H1 (cell line): ENCODE measurements around the gene DENND10. TPM values are rescaled to one million over a fixed set of nuclear protein-coding genes. Genes with fewer than 3 reads are reported as not detected.

Experiments
- CTCF ChIA-PET: fragments of 300-600 bp; sonication (Branson Sonifier 250); formaldehyde crosslinking; loops from one replicate; lab custom pipeline; 2021; ENCODE audit not compliant: partially characterized antibody; lab: Charles Lee
- POLR2A ChIA-PET: fragments of 300-600 bp; sonication (Branson Sonifier 250); formaldehyde crosslinking; loops from one replicate; lab custom pipeline; 2021; ENCODE audit warnings: inconsistent platforms; ENCODE audit not compliant: partially characterized antibody; lab: Charles Lee
- DNase-seq, 2 experiments: peaks; one replicate each; pipeline versions ENCODE4 v3.0.0 to v3.0.0-alpha.2; 2010 to 2022; ENCODE audit warnings: low spot score in 2 of 2, low read depth in 1 of 2, mixed read lengths in 1 of 2
- FAIRE-seq: peaks from 2 replicates; lab custom pipeline; 2011; peaks lifted over from hg19 to GRCh38; lab: Jason Lieb, UNC
- H2AFZ ChIP-seq: 2 replicates; pipeline ENCODE4 v1.8.1; 2012; ENCODE audit warnings: low read length, inconsistent platforms
- H2AK5ac ChIP-seq: 2 replicates; pipeline ENCODE4 v1.6.1; 2013; ENCODE audit warnings: low read depth, low read length
- H2BK120ac ChIP-seq: replicated peaks from 2 replicates; pipeline ENCODE3; 2013; ENCODE audit warnings: low read depth, low read length, inconsistent platforms
- H2BK12ac ChIP-seq: 2 replicates; pipeline ENCODE4 v1.6.1; 2013; ENCODE audit warnings: low read depth, low read length
- H2BK15ac ChIP-seq: 2 replicates; pipeline ENCODE4 v1.6.1; 2013; ENCODE audit warnings: low read length
- H2BK20ac ChIP-seq: 2 replicates; pipeline ENCODE4 v1.6.1; 2013; ENCODE audit warnings: low read length
- H2BK5ac ChIP-seq: 2 replicates; pipeline ENCODE4 v1.6.1; 2013; ENCODE audit warnings: low read depth, low read length
- H3K14ac ChIP-seq: 2 replicates; pipeline ENCODE4 v1.6.1; 2013; ENCODE audit warnings: inconsistent platforms; ENCODE audit not compliant: insufficient read length
- H3K18ac ChIP-seq: 2 replicates; pipeline ENCODE4 v1.6.1; 2013; ENCODE audit warnings: low read length; ENCODE audit errors: extremely low read depth
- H3K23ac ChIP-seq: 2 replicates; pipeline ENCODE4 v1.6.1; 2013; ENCODE audit warnings: inconsistent platforms; ENCODE audit not compliant: insufficient read length
- H3K23me2 ChIP-seq: 2 replicates; pipeline ENCODE4 v1.6.1; 2013; ENCODE audit warnings: low read depth, low read length
- H3K27ac ChIP-seq: 2 replicates; pipeline ENCODE4 v1.6.1; 2011; ENCODE audit warnings: low read depth, low read length, inconsistent platforms
- H3K27me3 ChIP-seq, 4 experiments: replicated peaks in 1 of 4; 1 replicate in 1 of 4; 2 replicates in 3 of 4; pipeline versions ENCODE4 v1.6.1 to v1.8.1; 2011 to 2013; ENCODE audit warnings: low read length in 3 of 4, mild to moderate bottlenecking in 3 of 4, inconsistent platforms in 2 of 4, mixed read lengths in 2 of 4, moderate library complexity in 1 of 4; ENCODE audit not compliant: control insufficient read depth in 3 of 4, insufficient read depth in 3 of 4; ENCODE audit errors: extremely low read depth in 1 of 4
- H3K36me3 ChIP-seq, 4 experiments: 2 replicates each; pipeline versions ENCODE4 v1.6.1 to v1.8.1; 2011 to 2013; ENCODE audit warnings: mild to moderate bottlenecking in 4 of 4, low read length in 3 of 4, moderate library complexity in 2 of 4, control low read depth in 1 of 4, inconsistent platforms in 1 of 4; ENCODE audit not compliant: insufficient read depth in 4 of 4, control insufficient read depth in 2 of 4
- H3K4ac ChIP-seq: replicated peaks from 2 replicates; pipeline ENCODE3; 2013; ENCODE audit warnings: low read length, low read depth, mixed read lengths, inconsistent platforms; ENCODE audit not compliant: insufficient read length
- H3K4me1 ChIP-seq, 4 experiments: replicated peaks in 1 of 4; 1 replicate in 1 of 4; 2 replicates in 3 of 4; pipeline versions ENCODE4 v1.6.1 to v1.8.1; 2011 to 2013; ENCODE audit warnings: low read length in 3 of 4, inconsistent platforms in 2 of 4, mixed read lengths in 1 of 4; ENCODE audit not compliant: insufficient read depth in 4 of 4, control insufficient read depth in 3 of 4
- H3K4me2 ChIP-seq, 2 experiments: 2 replicates each; pipeline versions ENCODE4 v1.6.1 to v1.8.1; 2011 to 2013; ENCODE audit warnings: low read depth in 2 of 2, low read length in 2 of 2, control low read depth in 1 of 2, inconsistent platforms in 1 of 2, mild to moderate bottlenecking in 1 of 2; ENCODE audit not compliant: insufficient read depth in 1 of 2
- H3K4me3 ChIP-seq, 4 experiments: fragments of 200-600, 300-600 bp in 1 of 4; sonication (generic), shearing (Covaris generic), sonication (Bioruptor Twin) in 1 of 4; 2 replicates each; pipeline versions ENCODE4 v1.5.1 to v1.8.1; 2011 to 2016; ENCODE audit warnings: low read length in 4 of 4, low read depth in 3 of 4, control low read depth in 2 of 4, inconsistent platforms in 2 of 4, mild to moderate bottlenecking in 2 of 4, mixed read lengths in 1 of 4, moderate library complexity in 1 of 4; ENCODE audit not compliant: insufficient read depth in 2 of 4; ENCODE audit errors: extremely low read depth in 1 of 4
- H3K56ac ChIP-seq: replicated peaks from 2 replicates; pipeline ENCODE3; 2013; ENCODE audit warnings: low read depth, mild to moderate bottlenecking, mixed read lengths, low read length, inconsistent platforms; ENCODE audit not compliant: insufficient read length
- H3K79me1 ChIP-seq: 2 replicates; pipeline ENCODE4 v1.6.1; 2013; ENCODE audit warnings: low read depth, low read length, control low read depth
- H3K79me2 ChIP-seq, 2 experiments: 2 replicates each; pipeline versions ENCODE4 v1.6.1 to v1.8.1; 2012 to 2013; ENCODE audit warnings: low read length in 2 of 2, mild to moderate bottlenecking in 2 of 2, inconsistent platforms in 1 of 2; ENCODE audit not compliant: insufficient read depth in 2 of 2, control insufficient read depth in 1 of 2
- H3K9ac ChIP-seq, 4 experiments: replicated peaks in 1 of 4; 1 replicate in 1 of 4; 2 replicates in 3 of 4; pipeline versions ENCODE4 v1.6.1 to v1.8.1; 2011 to 2013; ENCODE audit warnings: low read depth in 3 of 4, low read length in 3 of 4, control low read depth in 2 of 4, mild to moderate bottlenecking in 2 of 4, moderate library complexity in 2 of 4, inconsistent platforms in 1 of 4; ENCODE audit errors: extremely low read depth in 1 of 4
- H3K9me3 ChIP-seq, 2 experiments: 2 replicates each; pipeline versions ENCODE4 v1.6.1 to v1.8.1; 2012 to 2013; ENCODE audit warnings: mild to moderate bottlenecking in 2 of 2, moderate library complexity in 2 of 2, control low read depth in 1 of 2, inconsistent platforms in 1 of 2, low read depth in 1 of 2, low read length in 1 of 2, mixed read lengths in 1 of 2; ENCODE audit not compliant: insufficient read depth in 2 of 2
- H4K20me1 ChIP-seq, 2 experiments: replicated peaks in 1 of 2; 2 replicates each; pipeline versions ENCODE3 to v1.8.1; 2011 to 2013; ENCODE audit warnings: inconsistent platforms in 2 of 2, low read length in 2 of 2, mild to moderate bottlenecking in 1 of 2; ENCODE audit not compliant: insufficient read depth in 2 of 2, control insufficient read depth in 1 of 2
- H4K5ac ChIP-seq: 2 replicates; pipeline ENCODE4 v1.6.1; 2013; ENCODE audit warnings: low read length, low read depth, mixed read lengths, inconsistent platforms; ENCODE audit not compliant: insufficient read length
- H4K8ac ChIP-seq: 2 replicates; pipeline ENCODE4 v1.8.0; 2013; ENCODE audit warnings: mild to moderate bottlenecking, moderate library complexity, low read length, inconsistent platforms; ENCODE audit not compliant: insufficient read depth; ENCODE audit errors: extremely low read depth
- H4K91ac ChIP-seq: replicated peaks from 2 replicates; pipeline ENCODE3; 2013; ENCODE audit warnings: low read length, mixed read lengths, inconsistent platforms; ENCODE audit not compliant: insufficient read length
- ASH2L ChIP-seq: fragments of 200-600, 300-600 bp; sonication (generic); IDR thresholded peaks from one replicate; pipeline ENCODE4 v1.7.1; 2017; ENCODE audit warnings: low read length
- ATF3 ChIP-seq: IDR thresholded peaks from 2 replicates; pipeline ENCODE4 v1.6.1; 2011; ENCODE audit warnings: low read depth, mild to moderate bottlenecking, low read length; ENCODE audit not compliant: insufficient read depth
- CHD2 ChIP-seq: IDR thresholded peaks from 2 replicates; pipeline ENCODE4 v1.6.1; 2012; ENCODE audit warnings: low read length, improper control_type of control experiment
- CTBP2 ChIP-seq: IDR thresholded peaks from 2 replicates; pipeline ENCODE4 v1.7.0; 2011; ENCODE audit warnings: borderline replicate concordance, mild to moderate bottlenecking, moderate library complexity, mixed read lengths, low read length; ENCODE audit not compliant: insufficient read depth, insufficient read length
- EP300 ChIP-seq, 2 experiments: IDR thresholded peaks; 1 replicate in 1 of 2; 2 replicates in 1 of 2; pipeline ENCODE4 v1.6.1; 2011 to 2012; ENCODE audit warnings: low read depth in 2 of 2, low read length in 2 of 2, mild to moderate bottlenecking in 2 of 2, borderline replicate concordance in 1 of 2, inconsistent platforms in 1 of 2, moderate library complexity in 1 of 2
- HDAC6 ChIP-seq: IDR thresholded peaks from one replicate; pipeline ENCODE4 v1.7.1; 2012; ENCODE audit warnings: low read depth, mild to moderate bottlenecking, inconsistent platforms, low read length, moderate library complexity
- JUN ChIP-seq: IDR thresholded peaks from 2 replicates; pipeline ENCODE4 v1.6.1; 2011; ENCODE audit warnings: low read depth, mild to moderate bottlenecking, improper control_type of control experiment, low read length
- MAX ChIP-seq: IDR thresholded peaks from 2 replicates; pipeline ENCODE4 v1.6.1; 2012; ENCODE audit warnings: inconsistent platforms
- NANOG ChIP-seq: IDR thresholded peaks from 2 replicates; pipeline ENCODE4 v1.6.1; 2011; ENCODE audit warnings: low read length, low read depth, mild to moderate bottlenecking, inconsistent platforms; ENCODE audit not compliant: insufficient read depth, poor library complexity, severe bottlenecking
- SIRT6 ChIP-seq: IDR thresholded peaks from one replicate; pipeline ENCODE4 v1.7.1; 2012; ENCODE audit warnings: low read length, inconsistent platforms
- USF2 ChIP-seq: IDR thresholded peaks from 2 replicates; pipeline ENCODE4 v1.6.1; 2011; ENCODE audit warnings: low read length, improper control_type of control experiment
- YY1 ChIP-seq: IDR thresholded peaks from 2 replicates; pipeline ENCODE4 v1.6.1; 2011; ENCODE audit warnings: low read depth, mild to moderate bottlenecking, low read length
- WGBS, 2 experiments: shearing (Covaris generic) in 1 of 2; methylation state at CpG; one replicate each; pipeline versions ENCODE4 v1.1.6 to v1.1.7; 2013 to 2015; ENCODE audit warnings: low lambda C conversion rate in 2 of 2, mixed read lengths in 2 of 2, inconsistent platforms in 1 of 2, low coverage in 1 of 2, missing lambda C conversion rate in 1 of 2; ENCODE audit not compliant: insufficient replicate concordance in 2 of 2, insufficient coverage in 1 of 2, insufficient read length in 1 of 2; ENCODE audit errors: extremely low coverage in 1 of 2, missing lambda C conversion rate in 1 of 2; 5-methylcytosine and 5-hydroxymethylcytosine counted together
- polyA plus RNA-seq, 7 experiments: library from polyadenylated mRNA; depleted of rRNA in 3 of 7; stranded (reverse) in 5 of 7; unstranded in 2 of 7; fragments of >200 nt in 5 of 7; fragments of 200-250 nt in 2 of 7; gene quantifications; 1 replicate in 5 of 7; 2 replicates in 1 of 7; 4 replicates in 1 of 7; pipeline versions ENCODE4 v1.2.1 to v1.2.3, GENCODE V29; 2011 to 2013; ENCODE audit warnings: missing spikeins in 2 of 7, mixed read lengths in 2 of 7
- total RNA-seq: library from RNA; stranded (reverse); fragmentation: NEBNext Ultra II Directional; extraction: Animal tissue kit (Norgen Biotek cat#: 25700); gene quantifications from 2 replicates; pipeline ENCODE4 v1.2.1, GENCODE V29; 2021

DENND10 gene
- total and polyA plus RNA-seq, 2 of the 8 experiments (the other 6 are each of a cell fraction or from before 2014, with no cell fraction given), result 49.3 to 64.4 TPM

- POLR2A ChIA-PET, result interaction anchor here (1.3 to 1.8 kb wide), 2 partner anchors 8 to 12 kb away, joined by 3 to 10 read pairs; no protein-coding TSS in a partner anchor
- no peak for DNase-seq
- TF ChIP-seq HDAC6 (no peak), CHD2 (no peak), NANOG (no peak), ATF3 (no peak), YY1 (no peak), MAX (no peak), JUN (no peak), ASH2L (no peak), USF2 (no peak), CTBP2 (no peak), EP300 (IDR thresholded peaks at IDR 0.05; ENCODE audit: borderline replicate concordance in 1 of 2, low read depth in 2 of 2, low read length in 2 of 2) (no peak), SIRT6 (no peak)
These were observed 49.1 kb downstream of the DENND10 start for GRCh38 chr10:119153041-119153440.

More at GRCh38 chr10:119153041-119153440, 49.1 kb downstream of the DENND10 start:
- H3K4me2 ChIP-seq, result no peak overlapping the region
- H3K23me2 ChIP-seq, result no peaks in the 10 kb centered on the region
- no peak overlapping the region for H3K9ac ChIP-seq
- H4K5ac ChIP-seq, result no peak overlapping the region
- H3K4ac ChIP-seq, result no peak overlapping the region
- H3K36me3 ChIP-seq, result peaks cover 0 to 16% (median 7%) of the 10 kb centered on the region in 4 experiments; a peak in 5 of 8 replicates
- H2AFZ ChIP-seq, result no peak overlapping the region
- H2BK120ac ChIP-seq, result no peak overlapping the region
- CTCF ChIA-PET, result interaction anchor here (1.3 to 4.2 kb wide), 3 partner anchors 13 to 55 kb away, joined by 4 to 15 read pairs (median 4); no protein-coding TSS in a partner anchor
- no peak overlapping the region for H2AK5ac ChIP-seq
- no peak overlapping the region for H3K4me3 ChIP-seq
- no peaks in the 10 kb centered on the region for H3K27me3 ChIP-seq
- H4K91ac ChIP-seq, result no peak overlapping the region
- H3K9me3 ChIP-seq, result no peaks in the 10 kb centered on the region
- H3K4me1 ChIP-seq, result no peaks in the 10 kb centered on the region
- no peak overlapping the region for H2BK12ac ChIP-seq
- no peak overlapping the region for H2BK5ac ChIP-seq
- H3K14ac ChIP-seq, result no peak overlapping the region
- no peak for FAIRE-seq
- H2BK20ac ChIP-seq, result no peak overlapping the region
- WGBS, 2 experiments, result 89% methylated on average over 5 of the region's 5 CpGs; no CpG with 5 or more reads in 1 of the 2 experiments
- peaks cover 0 to 3% of the 10 kb centered on the region in 2 experiments for H4K20me1 ChIP-seq
- H4K8ac ChIP-seq, result no peak overlapping the region
- no peak overlapping the region for H3K18ac ChIP-seq
- H3K23ac ChIP-seq, result no peak overlapping the region
- H3K79me1 ChIP-seq, result no peaks in the 10 kb centered on the region
- H3K27ac ChIP-seq, result no peak overlapping the region
- no peak overlapping the region for H3K56ac ChIP-seq
- H2BK15ac ChIP-seq, result no peak overlapping the region
- no peaks in the 10 kb centered on the region for H3K79me2 ChIP-seq
